Nucleus accumbens (tissue), 56 donors: ENCODE data around the gene CLHC1.
A peak's percentile ranks its signal among the peaks of the same experiment; 100 is the strongest.
"Not testable (repeated sequence)": the region's sequence is repeated elsewhere in the genome, so short reads cannot be mapped to it uniquely, and the experiment has no call there.

ENCODE experiments used
- DNase-seq, 56 donors: peaks; one replicate each; lab custom pipeline; 2025; lab: John Stamatoyannopoulos, UW

Gene CLHC1

DNA sequence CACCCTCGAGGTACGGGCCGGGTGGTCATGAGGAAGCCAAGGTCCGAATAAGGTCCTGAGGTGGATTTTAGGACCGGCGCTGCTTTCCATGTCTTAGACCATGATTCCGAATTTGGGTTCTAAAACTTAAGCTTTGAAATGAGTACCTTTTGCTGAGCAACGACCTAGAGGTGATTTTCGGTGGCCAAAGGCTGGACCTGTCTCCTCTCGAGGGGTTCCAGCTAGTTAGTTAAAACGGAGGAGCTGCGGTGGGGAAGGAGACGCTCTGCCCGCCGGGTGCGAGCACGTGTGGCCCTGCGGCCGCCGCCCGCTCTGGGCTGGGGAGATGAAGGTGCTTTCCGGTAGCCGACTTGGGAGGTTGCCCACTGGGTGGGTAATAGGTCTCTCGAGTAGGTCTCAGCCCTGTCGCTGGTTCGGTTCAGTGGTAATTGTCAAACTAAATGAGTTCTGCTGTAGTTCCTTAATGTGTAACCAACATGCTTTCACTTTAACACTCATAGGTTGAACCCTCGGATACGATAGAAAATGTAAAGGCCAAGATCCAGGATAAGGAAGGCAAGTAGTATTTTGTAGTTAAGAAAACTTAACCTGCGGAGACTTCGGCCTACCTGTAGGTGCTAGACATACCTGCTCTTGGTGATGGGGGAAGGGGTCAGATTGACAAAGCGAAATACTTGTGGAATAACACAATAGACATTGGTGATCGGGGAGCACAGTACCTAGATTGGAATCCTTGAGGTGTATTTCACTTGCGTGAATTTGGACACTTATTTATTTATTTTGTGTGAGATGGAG lies 967 bp upstream of the CLHC1 start:
- DNase-seq, result peak in 5 of 56 donors; percentile 4 to 30 (median 7)

DNA sequence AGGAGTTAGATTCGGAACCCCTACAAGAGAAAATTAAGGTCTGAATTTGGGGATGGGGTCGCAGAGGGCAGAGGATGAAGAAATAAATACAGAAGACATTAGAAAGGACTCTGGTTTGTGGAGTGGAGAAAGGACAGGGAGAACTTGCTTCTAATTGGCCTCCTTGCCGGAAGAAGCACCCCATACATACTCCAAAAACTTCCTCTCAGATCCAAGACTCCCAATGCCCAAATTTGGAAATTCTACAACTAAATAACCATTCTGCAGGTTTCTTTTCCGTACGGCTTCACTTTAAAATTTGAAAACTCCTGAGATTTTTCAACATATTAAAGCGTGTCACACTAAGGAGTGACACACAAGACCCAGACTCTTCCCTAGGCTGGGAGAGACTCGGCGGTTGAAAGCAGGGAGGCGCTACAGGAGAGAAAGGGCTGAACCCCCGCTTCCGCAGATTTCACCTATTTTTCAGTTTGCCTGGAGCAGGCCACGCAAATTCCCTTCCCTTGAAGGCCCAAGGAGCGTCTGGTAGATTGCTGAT lies 478 bp downstream of the CLHC1 start:
- DNase-seq, result peak in 2 of 56 donors; percentile 20 to 26

DNA sequence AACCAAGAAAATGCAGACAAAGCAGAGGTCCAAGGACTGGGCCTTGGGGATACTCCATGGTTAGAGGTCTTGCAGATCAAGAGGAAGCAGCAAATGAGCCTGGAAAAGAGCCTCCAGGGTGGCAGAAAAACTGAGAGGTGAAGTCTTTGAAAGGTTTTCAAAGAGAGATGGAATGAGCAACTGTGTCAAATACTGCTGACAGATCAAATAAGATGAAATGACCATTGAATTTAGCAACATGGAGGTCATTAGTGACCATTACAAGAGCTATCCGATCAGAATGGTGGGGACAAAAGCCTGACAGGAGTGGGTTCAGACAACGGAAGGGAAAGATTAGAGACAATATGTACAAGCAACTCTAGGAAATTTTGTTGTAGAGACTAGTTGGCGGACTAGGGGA lies 1.5 kb downstream of the CLHC1 start:
- no peak for DNase-seq

DNA sequence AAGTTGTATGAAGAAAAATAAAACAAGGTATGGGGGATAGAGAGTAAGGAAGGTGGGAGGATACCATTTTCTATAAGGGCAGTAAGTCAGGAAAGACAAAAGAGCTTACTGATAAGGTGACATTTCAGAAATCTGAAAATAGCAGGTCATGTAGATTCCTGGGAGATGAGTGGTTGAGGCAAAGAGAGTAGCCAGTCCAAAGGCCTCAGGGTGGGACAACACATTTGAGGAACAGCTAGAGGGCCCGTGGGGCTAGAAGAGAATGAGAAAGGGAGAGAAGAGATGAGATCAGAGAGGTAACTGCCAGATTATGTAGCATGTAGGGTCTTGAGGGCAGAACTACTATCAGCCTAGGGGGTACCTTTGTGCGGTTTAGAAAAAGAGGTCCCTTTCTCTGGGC lies 2.9 kb downstream of the CLHC1 start:
- DNase-seq, result no peak

DNA sequence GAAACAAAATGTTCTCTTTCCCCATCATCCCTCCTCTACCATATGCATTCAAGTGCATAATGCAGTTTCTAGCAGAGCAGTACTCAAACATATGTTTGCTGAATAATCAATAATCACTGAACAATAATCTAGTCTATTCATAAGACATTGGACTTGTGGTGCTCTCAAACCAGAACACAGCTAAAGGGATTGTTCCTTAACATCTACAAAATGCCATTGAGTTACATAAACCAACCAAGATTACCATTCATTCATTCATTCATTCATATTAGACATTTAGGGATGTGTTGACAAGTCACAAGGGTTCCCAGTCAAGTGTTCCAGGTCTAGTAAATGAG lies 3.9 kb downstream of the CLHC1 start:
- no peak for DNase-seq

DNA sequence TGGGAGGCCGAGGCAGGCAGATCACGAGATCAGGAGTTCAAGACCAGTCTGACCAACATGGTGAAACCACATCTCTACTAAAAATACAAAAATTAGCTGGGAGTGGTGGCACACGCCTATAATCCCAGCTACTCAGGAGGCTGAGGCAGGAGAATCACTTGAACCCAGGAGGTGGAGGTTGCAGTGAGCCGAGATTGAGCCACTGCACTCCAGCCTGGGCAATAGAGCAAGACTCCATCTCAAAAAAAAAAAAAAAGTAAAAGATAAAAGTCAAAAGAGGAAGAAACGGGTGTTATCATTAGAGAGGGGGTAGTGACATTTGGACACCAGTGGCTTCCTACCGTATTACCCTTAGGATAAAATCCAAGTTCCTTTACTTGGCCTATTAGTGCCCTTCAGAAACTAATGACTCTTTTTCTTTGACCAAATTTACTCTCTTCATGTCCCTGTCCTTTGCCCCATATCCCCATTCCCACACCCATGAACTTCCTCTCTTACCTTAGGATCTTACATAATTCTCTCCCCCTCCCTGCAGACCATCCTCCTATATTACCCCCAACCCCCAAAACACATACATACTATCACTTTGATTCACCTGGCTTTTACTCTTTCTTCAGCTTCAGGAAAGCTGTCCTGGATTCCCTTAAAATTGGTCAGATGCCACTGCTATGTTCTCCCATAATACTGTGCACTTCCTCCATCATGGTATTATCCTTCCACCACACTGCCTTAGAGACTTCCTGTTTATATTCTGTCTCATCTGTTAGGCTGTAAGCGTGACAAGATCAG lies 4.5 kb downstream of the CLHC1 start:
- DNase-seq, result not testable (repeated sequence)

DNA sequence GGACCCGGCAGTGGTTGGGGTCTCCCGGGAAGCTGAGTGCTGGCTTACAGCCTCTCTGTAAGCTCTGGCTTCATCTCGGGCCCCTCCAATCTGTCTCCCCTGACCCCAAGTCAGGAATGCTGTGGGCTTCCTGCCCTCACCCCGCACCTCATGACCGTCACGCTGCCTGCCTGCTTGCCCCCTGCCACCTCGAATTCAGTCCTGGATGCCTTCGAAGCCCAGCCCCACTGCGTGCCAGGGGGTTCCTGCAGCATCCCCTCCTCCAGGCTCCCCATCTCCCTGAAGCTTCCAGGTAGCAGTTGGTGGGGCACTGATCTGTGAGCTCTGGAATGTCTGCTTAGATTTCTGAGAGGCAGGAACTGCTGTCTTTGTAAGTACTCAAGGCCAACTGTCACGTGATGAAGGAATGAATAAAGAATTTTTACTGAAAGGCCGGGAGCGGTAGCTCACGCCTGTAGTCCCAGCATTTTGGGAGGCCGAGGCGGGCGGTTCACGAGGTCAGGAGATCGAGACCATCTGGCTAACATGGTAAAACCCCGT lies 6.5 kb downstream of the CLHC1 start:
- no peak for DNase-seq

DNA sequence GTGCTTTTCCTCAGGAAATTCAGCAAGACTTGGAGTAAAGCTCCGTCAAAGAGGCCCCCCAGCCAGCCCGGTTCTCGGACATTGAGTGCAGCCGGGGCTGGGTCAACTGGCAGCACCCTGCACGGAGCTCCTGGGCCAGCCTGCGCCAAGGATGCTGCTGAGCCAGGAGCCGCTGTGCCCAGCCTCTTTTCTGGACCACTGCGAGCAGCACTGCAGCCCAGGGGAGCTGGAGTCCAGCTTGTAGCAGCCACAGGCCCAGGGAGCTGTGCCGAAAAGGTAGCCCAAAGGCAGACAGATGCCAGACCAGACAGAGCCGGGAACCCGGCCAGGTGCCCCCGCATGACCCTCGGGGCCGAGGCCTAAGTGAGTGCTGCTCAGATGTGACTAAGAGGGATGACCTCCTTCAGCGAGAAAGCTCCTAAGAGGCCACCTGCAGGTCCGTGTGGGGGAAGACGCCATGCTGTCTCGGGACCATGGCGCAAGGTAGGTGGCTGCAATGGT lies 7.3 kb downstream of the CLHC1 start:
- DNase-seq, result peak in 1 of 56 donors; percentile 38

DNA sequence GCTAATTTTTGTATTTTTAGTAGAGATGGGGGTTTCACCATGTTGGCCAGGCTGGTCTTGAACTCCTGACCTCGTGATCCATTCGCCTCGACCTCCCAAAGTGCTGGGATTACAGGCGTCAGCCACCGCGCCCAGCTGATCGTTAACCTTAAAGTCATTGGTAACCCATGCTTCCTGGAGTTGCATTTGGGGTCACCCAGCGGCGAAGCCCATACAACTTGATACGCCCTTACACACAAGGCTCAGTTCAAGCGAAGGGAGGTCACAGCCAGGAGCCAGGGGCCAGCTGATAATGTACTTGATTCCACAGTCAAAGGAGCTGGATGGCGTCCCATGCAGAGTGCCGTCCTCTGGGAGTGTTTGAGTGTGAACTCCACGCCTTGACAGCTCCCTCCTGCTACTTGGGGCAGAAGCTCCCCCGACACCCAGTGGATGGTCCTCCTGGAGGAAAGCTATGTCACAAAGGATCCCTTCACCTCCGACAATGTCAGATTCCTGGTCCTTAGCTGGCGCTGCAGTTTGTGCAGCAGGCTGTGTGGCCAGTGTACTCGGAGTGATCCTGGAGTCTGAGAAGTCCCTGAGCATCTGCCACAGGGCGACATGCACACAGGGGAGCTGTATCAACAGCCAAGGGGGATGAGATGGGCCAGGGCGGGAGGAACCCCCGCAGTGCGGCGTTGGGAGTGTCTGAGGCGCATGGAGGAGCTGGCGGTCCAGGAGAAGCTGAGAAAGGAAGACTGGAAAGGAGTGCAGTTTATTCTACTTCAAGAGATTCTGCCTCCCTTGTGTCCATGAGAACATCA lies 7.9 kb downstream of the CLHC1 start:
- peak in 1 of 56 donors; percentile 7 for DNase-seq

DNA sequence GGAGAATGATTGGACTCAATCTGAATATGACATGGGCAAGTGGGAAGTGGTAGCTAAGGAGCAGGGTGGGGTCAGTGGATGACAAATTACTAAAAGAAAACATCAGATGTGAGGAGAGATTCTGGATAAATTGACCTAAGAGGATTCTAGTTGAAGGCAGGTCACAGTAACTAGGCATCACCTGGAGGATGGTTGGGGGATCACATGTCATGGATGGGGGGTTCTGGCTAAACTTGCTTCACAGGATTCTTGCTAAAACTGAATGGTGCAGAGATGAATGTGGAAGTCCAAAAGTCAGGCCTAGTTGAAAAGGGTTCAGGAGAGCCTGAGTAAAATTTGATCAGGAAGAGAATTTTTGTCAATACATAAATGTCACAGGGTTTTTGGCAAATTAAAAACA lies 18.3 kb downstream of the CLHC1 start:
- no peak for DNase-seq

DNA sequence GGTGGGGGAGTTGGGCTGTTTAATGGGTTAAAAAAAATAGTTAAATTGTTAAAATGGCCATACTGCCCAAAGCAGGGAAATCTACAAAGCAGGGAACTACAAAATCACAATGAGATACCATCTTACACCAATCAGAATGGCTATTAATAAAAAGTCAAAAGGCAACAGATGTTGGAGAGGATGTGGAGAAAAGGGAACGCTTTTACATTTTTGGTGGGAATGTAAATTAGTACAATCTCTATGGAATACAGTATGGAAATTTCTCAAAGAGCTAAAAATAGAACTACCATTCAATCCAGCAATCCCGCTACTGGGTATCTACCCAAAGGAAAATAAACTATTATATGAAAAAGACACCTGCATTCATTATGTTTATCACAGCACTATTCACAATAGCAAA lies 27.1 kb downstream of the CLHC1 start:
- no peak for DNase-seq

DNA sequence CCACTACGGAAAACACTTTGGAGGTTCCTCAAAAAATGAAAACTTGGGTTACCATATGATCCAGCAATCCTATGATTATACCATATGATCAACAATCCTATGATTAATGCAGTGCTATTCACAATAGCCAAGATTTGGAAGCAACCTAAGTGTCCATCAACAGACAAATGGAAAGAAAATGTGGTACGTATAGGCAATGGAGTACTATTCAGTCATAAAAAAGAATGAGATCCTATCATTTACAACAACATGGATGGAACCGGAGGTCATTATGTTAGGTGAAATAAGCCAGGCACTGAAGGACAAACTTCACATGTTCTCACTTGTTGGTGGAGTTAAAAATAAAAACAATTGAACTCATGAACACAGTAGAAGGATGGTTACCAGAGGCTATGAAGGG lies 27.6 kb downstream of the CLHC1 start:
- DNase-seq, result no peak

DNA sequence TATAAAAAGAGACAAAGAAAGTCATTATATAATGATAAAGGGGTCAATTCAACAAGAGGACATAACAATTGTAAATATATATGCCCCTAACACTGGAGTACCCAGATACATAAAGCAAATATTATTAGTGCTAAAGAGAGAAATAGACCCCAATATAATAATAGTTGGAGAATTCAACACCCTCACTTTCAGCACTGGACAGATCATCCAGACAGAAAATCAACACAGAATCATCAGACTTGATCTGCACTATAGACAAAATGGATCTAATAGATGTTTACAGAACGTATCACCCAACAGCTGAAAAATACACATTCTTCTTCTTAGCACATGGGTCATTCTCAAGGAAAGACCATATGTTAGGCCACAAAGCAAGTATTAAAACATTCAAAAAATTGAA lies 31.7 kb downstream of the CLHC1 start:
- DNase-seq, result no peak

DNA sequence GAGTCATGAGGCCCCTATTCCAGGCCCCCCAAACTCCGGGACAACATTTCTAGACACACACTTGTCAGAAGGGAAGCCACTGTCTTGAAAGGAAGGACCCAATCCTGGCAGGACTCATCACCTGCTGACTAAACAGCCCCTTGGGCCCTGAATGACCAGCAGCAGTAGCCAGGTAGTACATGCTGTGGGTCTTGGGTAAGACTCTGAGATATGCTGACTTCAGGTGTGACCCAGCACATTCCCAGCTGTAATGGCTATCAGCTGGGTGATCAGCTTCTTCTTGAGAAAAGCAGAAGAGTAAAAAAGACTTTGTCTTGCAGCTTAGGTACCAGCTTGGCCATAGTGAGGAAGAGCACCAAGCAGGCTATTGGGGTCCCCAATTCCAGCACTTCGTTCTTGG lies 35.6 kb downstream of the CLHC1 start:
- no peak for DNase-seq

DNA sequence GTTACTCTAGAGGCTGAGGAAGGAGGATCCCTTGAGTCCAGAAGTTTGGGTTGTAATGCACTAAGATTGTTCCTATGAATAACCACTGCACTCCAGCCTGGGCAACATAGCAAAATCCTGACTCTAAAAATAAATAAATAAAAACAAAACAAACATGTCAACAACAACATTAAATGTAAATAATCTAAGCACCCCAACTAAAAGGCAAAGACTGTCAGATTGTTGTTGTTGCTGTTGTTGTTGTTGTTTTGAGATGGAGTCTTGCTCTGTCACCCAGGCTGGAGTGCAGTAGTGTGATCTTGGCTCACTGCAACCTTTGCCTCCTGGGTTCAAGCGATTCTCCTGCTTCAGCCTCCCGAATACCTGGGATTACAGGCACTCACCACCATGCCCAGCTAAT lies 40.2 kb downstream of the CLHC1 start:
- not testable (repeated sequence) for DNase-seq

DNA sequence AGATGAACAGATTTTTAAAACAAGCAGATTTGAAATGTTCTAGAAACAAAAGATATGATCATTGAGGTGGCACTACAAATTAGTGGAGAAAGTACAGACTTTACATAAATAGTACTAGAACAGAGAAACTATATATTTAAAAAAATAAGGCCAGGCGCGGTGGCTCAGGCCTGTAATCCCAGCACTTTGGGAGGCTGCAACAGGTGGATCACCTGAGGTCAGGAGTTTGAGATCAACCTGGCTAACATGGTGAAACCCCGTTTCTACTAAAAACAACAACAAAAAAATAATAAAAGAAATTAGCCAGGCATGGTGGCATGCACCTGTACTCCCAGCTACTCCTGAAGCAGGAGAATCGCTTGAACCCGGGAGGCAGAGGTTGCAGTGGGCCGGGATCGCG lies 45.3 kb downstream of the CLHC1 start:
- DNase-seq, result not testable (repeated sequence)

DNA sequence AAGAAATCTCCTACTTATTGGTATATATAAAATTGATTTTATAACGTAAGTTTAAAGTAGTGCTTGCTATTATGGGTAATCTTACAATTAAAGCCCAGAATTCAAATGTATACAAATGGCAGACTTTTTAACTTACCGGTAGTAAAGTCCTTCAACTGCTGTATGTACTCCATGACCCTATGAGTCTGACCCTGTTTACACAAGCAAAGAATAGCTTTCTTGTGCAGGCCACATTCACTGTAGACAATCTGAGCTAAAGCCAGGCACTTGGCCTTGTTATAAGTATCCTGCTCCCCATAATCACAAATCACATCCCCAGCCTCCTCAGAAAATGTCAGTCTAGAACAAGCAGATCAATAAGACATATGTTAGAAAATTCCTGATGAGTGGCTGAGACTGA lies 51.7 kb downstream of the CLHC1 start:
- DNase-seq, result no peak

DNA sequence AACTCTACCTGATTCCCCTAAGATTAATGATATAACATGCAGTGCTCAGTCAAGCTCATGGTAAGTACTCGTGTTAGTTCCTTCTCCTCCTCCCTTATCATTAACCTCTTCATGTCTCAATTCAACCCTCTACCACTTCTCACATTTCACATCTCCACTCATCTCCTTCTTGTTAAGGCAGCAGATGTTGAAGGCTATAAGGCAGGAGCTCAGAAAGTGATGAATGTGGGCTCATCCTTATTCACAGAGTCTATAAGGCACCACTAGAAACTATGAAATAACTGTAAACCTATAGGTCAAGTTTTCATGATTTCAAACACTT lies 56.0 kb downstream of the CLHC1 start:
- no peak for DNase-seq

DNA sequence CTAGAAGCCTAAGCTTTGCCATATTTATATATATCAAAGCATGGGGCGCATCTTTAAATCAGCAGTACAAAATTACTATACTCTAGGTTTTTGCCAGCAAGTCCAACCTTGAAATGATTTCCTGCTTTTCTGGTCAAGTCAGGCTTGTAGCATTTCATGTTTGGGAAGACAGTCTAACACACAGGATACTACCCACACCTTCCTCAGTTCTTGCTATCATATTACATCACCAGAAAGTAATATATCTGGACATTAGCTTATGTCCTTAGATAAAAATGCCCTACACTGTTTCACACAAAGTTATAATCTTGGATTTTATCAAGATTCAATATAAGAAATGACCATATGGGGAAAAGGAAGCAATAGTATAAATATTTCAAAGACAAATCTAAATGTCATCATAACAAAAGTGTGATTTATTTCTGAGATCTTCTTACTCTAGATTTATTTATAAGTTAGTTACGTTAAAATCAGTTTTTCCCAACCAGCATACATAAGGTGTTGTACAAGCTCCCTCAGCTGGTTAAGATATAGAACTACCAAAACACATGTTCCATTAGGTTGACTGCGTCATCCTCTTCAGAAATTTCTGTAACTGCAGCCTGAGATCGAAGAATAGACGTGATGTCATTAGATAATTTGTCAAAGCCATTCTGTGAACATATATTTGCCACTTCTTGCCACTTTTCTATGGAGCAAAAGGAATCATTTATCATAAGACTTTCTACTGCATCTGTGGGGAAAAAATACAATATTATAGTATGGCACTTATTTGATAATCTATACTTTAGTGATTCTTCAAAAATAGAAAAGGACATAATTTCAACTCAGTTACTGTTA lies 56.6 kb downstream of the CLHC1 start:
- DNase-seq, result no peak
